HepG2 (cell line): ENCODE data around the gene PTPRN. TPM values are rescaled to one million over a fixed set of nuclear protein-coding genes. Genes with fewer than 3 reads are reported as not detected.

Source experiments
- CBX2 ChIP-seq, 2 experiments: fragments of 200-600 bp in 1 of 2; sonication (generic); formaldehyde crosslinking in 1 of 2; IDR thresholded peaks; 2 replicates each; pipeline versions ENCODE4 v1.7.0 to v1.8.1; 2018 to 2022; ENCODE audit warnings: low read depth in 2 of 2, low read length in 1 of 2, mild to moderate bottlenecking in 1 of 2, missing genetic modification reagents in 1 of 2
- EHMT2 ChIP-seq: fragments of 200-600 bp; sonication (generic); IDR thresholded peaks from 2 replicates; pipeline ENCODE4 v1.7.0; 2017; ENCODE audit warnings: antibody characterized with exemption, low read depth, low read length, borderline replicate concordance
- HNRNPH1 ChIP-seq: fragments of 200-400 bp; formaldehyde crosslinking; optimal IDR thresholded peaks from 2 replicates; pipeline ENCODE3; 2017; ENCODE audit warnings: mild to moderate bottlenecking, low read depth, low read length
- HNRNPUL1 ChIP-seq: fragments of 200-400 bp; formaldehyde crosslinking; IDR thresholded peaks from 2 replicates; pipeline ENCODE4 v1.6.1; 2017; ENCODE audit warnings: low read depth, mild to moderate bottlenecking, low read length, moderate library complexity
- PLRG1 ChIP-seq: fragments of 450-650 bp; conservative IDR thresholded peaks from 2 replicates; pipeline ENCODE4 v1.6.1; 2016
- RBFOX2 ChIP-seq: fragments of 200-400 bp; formaldehyde crosslinking; IDR thresholded peaks from 2 replicates; pipeline ENCODE4 v1.6.1; 2017; ENCODE audit warnings: low read depth, mild to moderate bottlenecking, low read length
- SMYD3 ChIP-seq: sonication (generic); formaldehyde crosslinking; IDR thresholded peaks from 2 replicates; pipeline ENCODE4 v1.8.1; 2023; ENCODE audit warnings: mild to moderate bottlenecking, missing genetic modification reagents
- SPEN ChIP-seq: sonication (generic); formaldehyde crosslinking; IDR thresholded peaks from 2 replicates; pipeline ENCODE4 v1.5.1; 2020; ENCODE audit warnings: low read depth, mild to moderate bottlenecking, missing genetic modification reagents
- TBP ChIP-seq: sonication (generic); formaldehyde crosslinking; IDR thresholded peaks from 2 replicates; pipeline ENCODE4 v1.5.0; 2020; ENCODE audit warnings: missing genetic modification reagents
- ZNF224 ChIP-seq: sonication (generic); formaldehyde crosslinking; IDR thresholded peaks from 2 replicates; pipeline ENCODE4 v1.5.0; 2020; ENCODE audit warnings: mild to moderate bottlenecking, missing genetic modification reagents
- ZNF235 ChIP-seq: sonication (generic); formaldehyde crosslinking; IDR thresholded peaks from 2 replicates; pipeline ENCODE4 v1.8.1; 2023; ENCODE audit warnings: mild to moderate bottlenecking, missing genetic modification reagents, borderline replicate concordance
- ZNF264 ChIP-seq: sonication (generic); formaldehyde crosslinking; IDR thresholded peaks from 2 replicates; pipeline ENCODE4 v1.4.0; 2020; ENCODE audit warnings: missing genetic modification reagents
- ZNF484 ChIP-seq: sonication (generic); formaldehyde crosslinking; IDR thresholded peaks from 2 replicates; pipeline ENCODE4 v1.5.1; 2020; ENCODE audit warnings: mild to moderate bottlenecking, low read depth, missing genetic modification reagents, borderline replicate concordance
- ZNF614 ChIP-seq: IDR thresholded peaks from 2 replicates; pipeline ENCODE4 v1.6.1; 2018; ENCODE audit warnings: missing biosample characterization, missing genetic modification reagents, inconsistent platforms, borderline replicate concordance
- ZSCAN25 ChIP-seq: sonication (generic); formaldehyde crosslinking; IDR thresholded peaks from 2 replicates; pipeline ENCODE4 v1.8.0; 2022; ENCODE audit warnings: mild to moderate bottlenecking, missing genetic modification reagents
- polyA plus RNA-seq, 8 experiments: library from polyadenylated mRNA; depleted of rRNA in 3 of 8; stranded (reverse) in 7 of 8; unstranded in 1 of 8; fragments of >200 nt; fragmentation: Illumina TruSeq in 4 of 8; extraction: Trizol in 4 of 8; gene quantifications; 2 replicates each; pipeline versions ENCODE4 v1.2.1 to v1.2.3, GENCODE V29; 2011 to 2016; ENCODE audit warnings: low read depth in 4 of 8, missing spikeins in 1 of 8, mixed read lengths in 1 of 8; ENCODE audit not compliant: insufficient read depth in 1 of 8
- total RNA-seq, 5 experiments: library from RNA; depleted of rRNA; stranded (reverse); fragments of >200 nt; fragmentation: Illumina TruSeq; extraction: Trizol; gene quantifications; 2 replicates each; pipeline ENCODE4 v1.2.3, GENCODE V29; 2016; ENCODE audit warnings: low read depth in 1 of 5
- TF ChIP-seq, protein P1 (sequence below): sonication (generic); formaldehyde crosslinking; IDR thresholded peaks from 2 replicates; pipeline ENCODE4 v1.4.0; 2020; ENCODE audit warnings: missing genetic modification reagents, borderline replicate concordance
- TF ChIP-seq, protein P2 (sequence below): sonication (generic); formaldehyde crosslinking; IDR thresholded peaks from 2 replicates; pipeline ENCODE4 v1.5.1; 2020; ENCODE audit warnings: missing genetic modification reagents, mild to moderate bottlenecking, borderline replicate concordance

PTPRN gene
- total and polyA plus RNA-seq, 2 of the 13 experiments (the other 11 are each of a cell fraction or from before 2014, with no cell fraction given): 0.26 TPM; not detected in 1

DNA sequence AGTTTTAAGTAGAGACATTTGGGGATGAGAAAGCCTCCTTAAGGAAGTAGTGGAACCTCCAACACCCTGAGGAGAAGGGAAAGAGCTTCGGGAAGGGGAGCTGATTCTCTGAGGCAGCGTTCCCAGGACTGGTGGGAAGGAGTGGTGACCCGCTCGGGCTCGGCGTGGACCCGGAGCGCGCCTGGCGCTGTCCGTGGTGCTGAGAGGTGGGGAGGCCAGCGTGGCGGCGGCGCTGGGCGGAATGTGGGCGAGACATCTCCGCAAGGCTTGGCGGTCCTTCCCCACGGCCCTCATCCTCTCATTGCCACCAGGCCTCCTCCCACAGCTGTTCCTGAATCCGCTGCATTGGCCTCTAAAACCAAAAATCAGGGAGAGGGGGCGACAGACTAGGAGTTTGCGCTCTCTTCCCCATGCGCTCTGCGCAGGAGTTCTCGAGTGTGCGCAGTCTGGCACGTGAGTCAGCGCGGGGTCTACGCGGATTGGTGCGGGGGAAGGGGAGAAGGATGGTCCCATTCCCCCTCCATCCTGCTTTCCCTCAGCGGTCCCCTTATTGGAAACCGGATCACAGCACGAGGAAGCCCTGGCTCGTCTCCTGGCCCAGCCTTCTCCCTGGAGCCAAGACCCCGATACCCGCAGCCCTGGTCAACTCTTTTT lies 22.5 kb upstream of the PTPRN start (continued):
- TF ChIP-seq, protein P1, sequence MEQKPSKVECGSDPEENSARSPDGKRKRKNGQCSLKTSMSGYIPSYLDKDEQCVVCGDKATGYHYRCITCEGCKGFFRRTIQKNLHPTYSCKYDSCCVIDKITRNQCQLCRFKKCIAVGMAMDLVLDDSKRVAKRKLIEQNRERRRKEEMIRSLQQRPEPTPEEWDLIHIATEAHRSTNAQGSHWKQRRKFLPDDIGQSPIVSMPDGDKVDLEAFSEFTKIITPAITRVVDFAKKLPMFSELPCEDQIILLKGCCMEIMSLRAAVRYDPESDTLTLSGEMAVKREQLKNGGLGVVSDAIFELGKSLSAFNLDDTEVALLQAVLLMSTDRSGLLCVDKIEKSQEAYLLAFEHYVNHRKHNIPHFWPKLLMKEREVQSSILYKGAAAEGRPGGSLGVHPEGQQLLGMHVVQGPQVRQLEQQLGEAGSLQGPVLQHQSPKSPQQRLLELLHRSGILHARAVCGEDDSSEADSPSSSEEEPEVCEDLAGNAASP (CRISPR knock-in tag): peak; percentile 83; the same call in 1 of the 2 replicates
- TF ChIP-seq TBP (no peak), CBX2 (IDR thresholded peaks at IDR 0.05; ENCODE audit: low read depth, low read length) (no peak), CBX2 (CRISPR knock-in tag; IDR thresholded peaks at IDR 0.05; ENCODE audit: low read depth) (no peak), ZNF235 (peak; percentile 81; the same call in 1 of the 2 replicates), SMYD3 (CRISPR knock-in tag) (no peak), ZNF614 (0 out of 2 replicates have a peak, but pooled peaks have one; percentile 49), HNRNPH1 (no peak), PLRG1 (no peak), SPEN (CRISPR knock-in tag) (peak; percentile 51; the same call in 1 of the 2 replicates), HNRNPUL1 (no peak), ZNF484 (no peak; the same call in 1 of the 2 replicates), RBFOX2 (no peak), ZSCAN25 (CRISPR knock-in tag) (peak; percentile 68; the same call in 1 of the 2 replicates), EHMT2 (peak; percentile 90), ZNF264 (0 out of 2 replicates have a peak, but pooled peaks have one; percentile 40), ZNF224 (CRISPR knock-in tag) (no peak)
- TF ChIP-seq, protein P2, sequence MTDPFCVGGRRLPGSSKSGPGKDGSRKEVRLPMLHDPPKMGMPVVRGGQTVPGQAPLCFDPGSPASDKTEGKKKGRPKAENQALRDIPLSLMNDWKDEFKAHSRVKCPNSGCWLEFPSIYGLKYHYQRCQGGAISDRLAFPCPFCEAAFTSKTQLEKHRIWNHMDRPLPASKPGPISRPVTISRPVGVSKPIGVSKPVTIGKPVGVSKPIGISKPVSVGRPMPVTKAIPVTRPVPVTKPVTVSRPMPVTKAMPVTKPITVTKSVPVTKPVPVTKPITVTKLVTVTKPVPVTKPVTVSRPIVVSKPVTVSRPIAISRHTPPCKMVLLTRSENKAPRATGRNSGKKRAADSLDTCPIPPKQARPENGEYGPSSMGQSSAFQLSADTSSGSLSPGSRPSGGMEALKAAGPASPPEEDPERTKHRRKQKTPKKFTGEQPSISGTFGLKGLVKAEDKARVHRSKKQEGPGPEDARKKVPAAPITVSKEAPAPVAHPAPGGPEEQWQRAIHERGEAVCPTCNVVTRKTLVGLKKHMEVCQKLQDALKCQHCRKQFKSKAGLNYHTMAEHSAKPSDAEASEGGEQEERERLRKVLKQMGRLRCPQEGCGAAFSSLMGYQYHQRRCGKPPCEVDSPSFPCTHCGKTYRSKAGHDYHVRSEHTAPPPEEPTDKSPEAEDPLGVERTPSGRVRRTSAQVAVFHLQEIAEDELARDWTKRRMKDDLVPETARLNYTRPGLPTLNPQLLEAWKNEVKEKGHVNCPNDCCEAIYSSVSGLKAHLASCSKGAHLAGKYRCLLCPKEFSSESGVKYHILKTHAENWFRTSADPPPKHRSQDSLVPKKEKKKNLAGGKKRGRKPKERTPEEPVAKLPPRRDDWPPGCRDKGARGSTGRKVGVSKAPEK (CRISPR knock-in tag): no peak
